HG03342 (cell line): Measurements from ENCODE around the gene EGLN2.
"Not testable (repeated sequence)": the region's sequence is repeated elsewhere in the genome, so short reads cannot be mapped to it uniquely, and the experiment has no call there.

Experiments used
- ATAC-seq: cut with Tn5 transposase; IDR thresholded peaks from one replicate; pipeline ENCODE4 v1.9.1; 2021; ENCODE audit warnings: mild to moderate bottlenecking, moderate library complexity; ENCODE audit not compliant: unreplicated experiment

EGLN2 gene

GRCh38 chr19:40798683-40799557 is at the start of gene EGLN2:
Gene EGLN2, plus strand, starts transcription at chr19:40799191. Its CDS starts 1,382 bp downstream, at chr19:40800573.
- peak; percentile 74 for ATAC-seq

DNA sequence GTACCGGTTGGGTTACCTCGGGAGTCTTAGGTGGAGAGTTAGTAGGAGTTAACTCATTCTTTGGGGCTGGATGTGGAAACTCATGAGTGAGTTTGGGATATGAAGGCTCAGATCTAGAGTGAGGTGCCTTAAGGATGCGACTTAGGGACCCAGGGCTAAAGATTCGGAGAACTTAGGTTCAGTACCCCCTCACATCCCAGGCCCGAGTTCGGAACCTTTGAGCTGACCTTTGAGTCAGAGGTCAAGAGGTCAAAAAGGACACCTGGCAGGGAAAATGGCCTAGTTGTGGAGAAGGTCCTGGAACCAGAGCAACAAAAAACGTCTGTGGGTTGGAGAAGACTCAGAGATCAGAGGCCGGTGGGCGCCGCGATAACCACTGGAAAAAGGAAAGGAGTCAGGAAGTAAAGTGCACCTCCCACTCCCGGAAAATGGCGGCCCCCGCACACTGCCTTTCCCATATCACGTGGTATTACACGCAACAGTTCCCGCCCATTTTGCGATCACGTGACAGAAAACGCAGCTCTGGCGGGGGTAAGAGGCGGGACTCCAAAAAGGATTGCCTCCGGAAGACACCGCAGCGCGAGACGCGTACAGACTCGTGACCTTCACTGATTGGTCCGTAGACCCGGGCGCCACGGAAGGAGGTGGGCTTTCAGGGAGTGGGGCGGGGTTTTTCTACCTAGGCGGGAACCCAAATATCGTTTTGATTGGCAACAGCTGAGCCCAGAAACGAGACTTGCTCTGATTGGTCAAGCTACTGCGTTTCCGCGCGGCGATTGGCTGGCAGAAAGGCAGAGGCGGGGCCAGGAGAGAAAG is 48.7 kb upstream of the EGLN2 start, which contains the start of gene ACTMAP:
Gene ACTMAP, minus strand, starts transcription at position 420 of the 816 bp plus-strand sequence. CDS start 674 bp downstream, outside the sequence.
- ATAC-seq, result peak; percentile 81

DNA sequence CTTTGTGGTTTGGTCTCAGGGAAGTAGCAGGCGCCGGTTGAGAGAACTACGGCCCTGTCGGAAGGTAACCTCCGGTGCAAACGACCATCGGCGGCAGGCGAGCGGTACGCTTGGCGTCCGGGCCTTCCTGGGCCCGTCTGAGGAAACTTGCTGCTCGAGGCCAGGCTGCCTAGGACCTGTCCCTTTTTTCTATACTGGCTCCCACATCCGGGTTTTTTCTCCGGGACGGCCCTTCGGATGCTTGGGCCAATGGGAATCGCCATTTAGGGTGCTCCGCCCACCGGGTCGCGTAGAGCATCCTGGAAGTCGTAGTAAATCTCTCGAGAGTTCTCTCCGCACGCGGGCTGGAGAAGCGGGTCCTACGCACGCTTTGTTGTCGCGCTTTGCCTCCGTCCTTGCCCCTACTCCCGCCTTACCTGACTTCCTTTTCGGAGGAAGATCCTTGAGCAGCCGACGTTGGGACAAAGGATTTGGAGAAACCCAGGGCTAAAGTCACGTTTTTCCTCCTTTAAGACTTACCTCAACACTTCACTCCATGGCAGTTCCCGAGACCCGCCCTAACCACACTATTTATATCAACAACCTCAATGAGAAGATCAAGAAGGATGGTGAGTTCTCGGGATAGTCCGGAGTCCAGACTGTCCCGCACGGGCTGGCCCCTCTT is 48.0 kb upstream of the EGLN2 start, which contains the start of gene SNRPA:
Gene SNRPA, plus strand, starts transcription at position 330 of the 664 bp plus-strand sequence. Its CDS starts 206 bp downstream, at position 536.
- peak; percentile 58 for ATAC-seq

GRCh38 chr19:40752257-40752781 is 46.7 kb upstream of the EGLN2 start:
- no peak for ATAC-seq

DNA sequence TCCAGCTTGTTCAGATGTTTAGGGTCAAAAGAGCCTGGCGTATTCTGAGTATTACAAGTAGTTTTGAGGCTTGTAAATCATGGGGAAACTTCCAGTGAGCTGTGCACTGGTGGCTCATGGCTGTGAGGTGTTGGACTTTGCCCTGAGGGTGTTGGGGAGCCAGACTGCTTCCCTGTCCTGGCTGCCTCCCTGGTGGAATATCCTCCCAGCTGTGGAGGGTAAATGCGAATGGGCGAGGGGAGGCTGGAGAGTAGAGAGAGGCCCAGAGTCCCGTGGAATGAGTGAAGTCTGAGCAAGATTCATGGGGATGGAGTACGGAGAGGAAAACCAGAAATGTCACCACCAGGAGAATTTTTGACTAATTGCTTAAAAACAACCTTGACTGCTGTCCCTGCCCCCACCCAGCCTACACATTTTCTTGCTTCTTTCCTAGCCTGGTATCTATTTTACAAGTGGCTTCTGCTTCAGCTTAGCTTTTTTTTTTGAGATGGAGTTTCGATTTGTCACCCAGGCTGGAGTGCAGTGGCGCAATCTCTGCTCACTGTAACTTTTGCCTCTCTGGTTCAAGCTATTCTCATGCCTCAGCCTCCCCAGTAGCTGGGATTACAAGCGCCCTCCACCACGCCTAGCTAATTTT is 44.3 kb upstream of the EGLN2 start:
- no peak for ATAC-seq

DNA sequence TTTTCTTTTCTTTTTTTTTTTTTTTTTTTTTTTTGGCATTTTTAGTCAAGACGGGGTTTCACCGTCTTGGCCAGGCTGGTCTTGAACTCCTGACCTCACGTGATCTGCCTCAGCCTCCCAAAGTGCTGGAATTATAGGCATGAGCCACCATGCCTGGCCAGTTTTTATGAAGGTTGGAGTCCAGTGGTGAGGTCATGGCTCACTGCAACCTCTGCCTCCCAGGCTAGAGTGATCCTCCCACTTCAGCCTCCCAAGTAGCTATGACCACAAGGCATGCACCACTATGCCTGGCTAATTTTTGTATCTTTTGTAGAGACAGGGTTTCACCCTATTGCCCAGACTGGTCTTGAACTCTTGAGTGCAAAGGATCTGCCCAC is 43.8 kb upstream of the EGLN2 start:
- no peak for ATAC-seq

DNA sequence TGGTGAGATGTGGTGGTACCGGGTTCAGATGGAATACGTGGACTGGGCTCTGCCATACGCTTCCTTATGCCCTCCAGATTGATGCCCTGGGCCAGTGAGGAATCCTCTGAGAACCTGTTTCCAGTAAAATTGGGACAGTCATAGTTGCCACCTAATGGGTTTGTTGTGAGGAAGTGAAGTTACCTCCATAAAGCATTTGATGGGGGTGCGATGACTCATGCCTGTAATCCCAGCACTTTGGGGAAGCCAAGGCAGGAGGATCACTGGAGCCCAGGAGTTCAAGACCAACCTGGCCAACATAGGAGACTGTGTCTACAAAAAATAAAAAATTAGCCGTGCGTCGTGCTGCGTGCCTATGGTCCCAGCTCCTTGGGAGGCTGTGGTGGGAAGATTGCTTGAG is 43.2 kb upstream of the EGLN2 start:
- ATAC-seq, result no peak

DNA sequence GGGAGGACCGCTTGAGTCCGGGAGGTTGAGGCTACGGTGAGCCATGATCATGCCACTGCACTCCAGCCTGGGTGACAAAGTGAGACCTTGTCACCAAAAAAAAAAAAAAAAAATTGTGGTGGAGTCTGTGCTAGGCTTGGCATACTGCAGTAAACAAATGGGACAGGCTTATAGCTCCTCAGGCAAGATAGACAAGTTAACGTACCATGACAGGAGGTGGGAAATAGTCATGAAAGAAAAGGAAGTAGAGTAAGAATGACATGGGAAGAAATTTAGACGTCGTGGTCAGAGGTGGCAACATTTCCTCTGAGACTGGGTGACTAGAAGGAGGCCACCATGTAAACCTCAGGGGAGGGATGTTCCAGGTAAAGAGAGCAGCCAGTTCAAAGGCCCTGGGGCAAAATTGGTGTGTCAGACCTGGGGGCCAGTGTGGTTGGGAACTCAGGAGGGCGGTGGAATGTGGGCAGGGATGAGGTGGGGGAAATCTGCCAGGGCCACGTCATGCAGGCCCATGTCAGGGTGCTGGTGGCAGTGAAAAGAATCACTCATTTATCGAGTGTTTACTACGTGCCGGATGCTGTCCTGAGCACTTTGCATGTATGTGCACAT is 42.4 kb upstream of the EGLN2 start:
- ATAC-seq, result no peak

DNA sequence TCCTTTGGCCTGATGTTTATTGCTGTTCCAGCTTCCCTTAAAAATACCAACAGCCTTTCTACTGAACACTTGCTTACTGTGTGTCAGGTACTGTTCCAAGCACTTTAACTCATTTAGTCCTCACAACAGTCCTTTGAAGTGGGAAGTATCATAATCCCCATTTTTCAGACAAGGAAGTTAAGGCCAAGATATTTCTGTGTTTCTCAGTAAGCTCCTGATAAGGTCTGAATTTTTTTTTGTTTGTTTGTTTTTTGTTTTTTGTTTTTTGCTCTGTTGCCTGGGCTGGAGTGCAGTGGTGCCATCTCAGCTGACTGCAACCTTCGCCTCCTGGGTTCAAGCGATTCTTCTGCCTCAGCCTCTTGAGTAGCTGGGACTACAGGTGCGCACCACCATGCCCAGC is 40.5 kb upstream of the EGLN2 start:
- no peak for ATAC-seq

DNA sequence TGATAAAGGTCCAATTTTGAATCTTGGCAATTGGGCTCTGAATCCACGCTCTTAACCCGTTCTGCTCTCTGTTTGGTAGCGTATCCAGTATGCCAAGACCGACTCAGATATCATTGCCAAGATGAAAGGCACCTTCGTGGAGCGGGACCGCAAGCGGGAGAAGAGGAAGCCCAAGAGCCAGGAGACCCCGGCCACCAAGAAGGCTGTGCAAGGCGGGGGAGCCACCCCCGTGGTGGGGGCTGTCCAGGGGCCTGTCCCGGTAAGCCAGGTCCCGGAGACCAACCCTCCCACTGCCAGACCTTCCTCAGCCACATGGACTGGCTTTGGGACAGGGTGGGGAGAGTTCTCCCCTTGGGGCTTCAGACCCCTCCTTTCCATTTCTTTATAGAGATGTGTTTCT is 39.6 kb upstream of the EGLN2 start:
- no peak for ATAC-seq

GRCh38 chr19:40762754-40763470 is 36.1 kb upstream of the EGLN2 start:
- no peak for ATAC-seq

GRCh38 chr19:40763526-40763925 is 35.5 kb upstream of the EGLN2 start:
- ATAC-seq, result no peak

- ATAC-seq, result no peak
Observed at GRCh38 chr19:40763963-40764362, 35.0 kb upstream of the EGLN2 start.

GRCh38 chr19:40766385-40766784 is 32.6 kb upstream of the EGLN2 start:
- ATAC-seq, result not testable (repeated sequence)

GRCh38 chr19:40768869-40769268 is 30.1 kb upstream of the EGLN2 start:
- no peak for ATAC-seq

DNA sequence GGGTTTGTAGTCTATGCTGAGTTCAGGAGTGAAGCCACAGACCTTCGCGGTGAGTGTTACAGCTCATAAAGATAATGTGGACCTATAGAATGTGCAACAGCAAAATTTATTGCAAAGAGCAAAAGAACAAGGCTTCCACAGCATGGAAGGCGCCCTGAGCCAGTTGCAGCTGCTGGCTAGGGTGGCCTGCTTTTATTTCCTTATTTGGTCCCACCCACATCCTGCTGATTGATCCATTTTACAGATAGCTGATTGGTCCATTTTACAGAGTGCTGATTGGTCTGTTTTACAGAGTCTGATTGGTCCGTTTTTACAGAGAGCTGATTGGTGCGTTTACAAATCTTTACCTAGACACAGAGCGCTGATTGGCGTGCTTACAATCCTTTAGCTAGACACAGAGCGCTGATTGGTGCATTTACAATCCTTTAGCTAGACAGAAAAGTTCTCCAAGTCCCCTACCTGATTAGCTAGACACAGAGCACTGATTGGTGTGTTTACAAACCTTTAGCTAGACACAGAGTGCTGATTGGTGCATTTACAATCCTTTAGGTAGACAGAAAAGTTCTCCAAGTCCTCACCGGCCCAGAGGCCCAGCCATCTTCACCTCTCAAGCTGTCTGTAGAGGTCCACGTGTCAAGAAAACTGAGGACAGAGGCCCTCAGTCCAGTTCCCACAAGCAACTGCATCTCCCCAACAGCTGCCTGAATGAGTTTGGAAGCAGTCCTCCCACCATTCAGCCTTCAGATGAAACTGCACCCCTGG is 27.7 kb upstream of the EGLN2 start:
- ATAC-seq, result not testable (repeated sequence)

GRCh38 chr19:40774916-40775631 is 23.9 kb upstream of the EGLN2 start, which contains the start of gene MIA:
Gene MIA, plus strand, starts transcription at chr19:40775521. Its CDS starts 22 bp downstream, at chr19:40775543.
- no peak for ATAC-seq

DNA sequence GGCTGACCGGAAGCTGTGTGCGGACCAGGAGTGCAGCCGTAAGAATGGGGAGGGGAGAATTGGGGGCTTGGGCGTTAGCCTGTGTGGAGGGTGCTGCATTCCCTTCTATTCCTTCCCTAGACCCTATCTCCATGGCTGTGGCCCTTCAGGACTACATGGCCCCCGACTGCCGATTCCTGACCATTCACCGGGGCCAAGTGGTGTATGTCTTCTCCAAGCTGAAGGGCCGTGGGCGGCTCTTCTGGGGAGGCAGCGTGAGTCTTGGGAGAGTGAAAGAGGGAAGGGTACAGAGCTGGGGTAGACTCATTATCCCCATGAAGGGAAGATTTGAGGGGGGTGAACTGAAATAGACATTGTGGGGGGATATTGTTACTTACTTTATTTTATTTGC is 23.4 kb upstream of the EGLN2 start:
- no peak for ATAC-seq
